H1 (cell line): ENCODE results near the gene GRAMD4. TPM values are rescaled to one million over a fixed set of nuclear protein-coding genes. Genes with fewer than 3 reads are reported as not detected.

ENCODE experiments used
- CHD2 ChIP-seq: IDR thresholded peaks from 2 replicates; pipeline ENCODE4 v1.6.1; 2012; ENCODE audit warnings: low read length, improper control_type of control experiment
- E2F6 ChIP-seq: IDR thresholded peaks from 2 replicates; pipeline ENCODE4 v1.6.1; 2012; ENCODE audit warnings: inconsistent platforms
- POLR2A ChIP-seq, 2 experiments: IDR thresholded peaks; 1 replicate in 1 of 2; 2 replicates in 1 of 2; pipeline ENCODE4 v1.6.1; 2011; ENCODE audit warnings: low read depth in 2 of 2, low read length in 2 of 2, mild to moderate bottlenecking in 2 of 2; ENCODE audit errors: control extremely low read depth in 1 of 2
- RAD21 ChIP-seq, 2 experiments: IDR thresholded peaks in 1 of 2; conservative IDR thresholded peaks in 1 of 2; 2 replicates each; pipeline ENCODE4 v1.6.1; 2011; ENCODE audit warnings: low read depth in 2 of 2, low read length in 2 of 2, improper control_type of control experiment in 1 of 2, inconsistent platforms in 1 of 2, mild to moderate bottlenecking in 1 of 2, moderate library complexity in 1 of 2
- SUZ12 ChIP-seq: fragments of 200-600 bp; sonication (generic); IDR thresholded peaks from 2 replicates; pipeline ENCODE4 v1.6.1; 2012; ENCODE audit warnings: mild to moderate bottlenecking, inconsistent platforms, low read length, moderate library complexity, mixed read lengths
- USF2 ChIP-seq: IDR thresholded peaks from 2 replicates; pipeline ENCODE4 v1.6.1; 2011; ENCODE audit warnings: low read length, improper control_type of control experiment
- YY1 ChIP-seq: IDR thresholded peaks from 2 replicates; pipeline ENCODE4 v1.6.1; 2011; ENCODE audit warnings: low read depth, mild to moderate bottlenecking, low read length
- polyA plus RNA-seq, 7 experiments: library from polyadenylated mRNA; depleted of rRNA in 3 of 7; stranded (reverse) in 5 of 7; unstranded in 2 of 7; fragments of >200 nt in 5 of 7; fragments of 200-250 nt in 2 of 7; gene quantifications; 1 replicate in 5 of 7; 2 replicates in 1 of 7; 4 replicates in 1 of 7; pipeline versions ENCODE4 v1.2.1 to v1.2.3, GENCODE V29; 2011 to 2013; ENCODE audit warnings: missing spikeins in 2 of 7, mixed read lengths in 2 of 7
- total RNA-seq: library from RNA; stranded (reverse); fragmentation: NEBNext Ultra II Directional; extraction: Animal tissue kit (Norgen Biotek cat#: 25700); gene quantifications from 2 replicates; pipeline ENCODE4 v1.2.1, GENCODE V29; 2021
- TF ChIP-seq, protein P1 (sequence below): fragments of 300-600 bp; sonication (generic); IDR thresholded peaks from 2 replicates; pipeline ENCODE4 v1.7.1; 2012; ENCODE audit warnings: low read length, moderate library complexity, mild to moderate bottlenecking, inconsistent platforms; ENCODE audit not compliant: insufficient replicate concordance

The GRAMD4 gene
- total and polyA plus RNA-seq, 2 of the 8 experiments (the other 6 are each of a cell fraction or from before 2014, with no cell fraction given) = 7.9 to 25.6 TPM

GRCh38 chr22:46652847-46653331, 32.7 kb downstream of the GRAMD4 start (continued):
- TF ChIP-seq, protein P1, sequence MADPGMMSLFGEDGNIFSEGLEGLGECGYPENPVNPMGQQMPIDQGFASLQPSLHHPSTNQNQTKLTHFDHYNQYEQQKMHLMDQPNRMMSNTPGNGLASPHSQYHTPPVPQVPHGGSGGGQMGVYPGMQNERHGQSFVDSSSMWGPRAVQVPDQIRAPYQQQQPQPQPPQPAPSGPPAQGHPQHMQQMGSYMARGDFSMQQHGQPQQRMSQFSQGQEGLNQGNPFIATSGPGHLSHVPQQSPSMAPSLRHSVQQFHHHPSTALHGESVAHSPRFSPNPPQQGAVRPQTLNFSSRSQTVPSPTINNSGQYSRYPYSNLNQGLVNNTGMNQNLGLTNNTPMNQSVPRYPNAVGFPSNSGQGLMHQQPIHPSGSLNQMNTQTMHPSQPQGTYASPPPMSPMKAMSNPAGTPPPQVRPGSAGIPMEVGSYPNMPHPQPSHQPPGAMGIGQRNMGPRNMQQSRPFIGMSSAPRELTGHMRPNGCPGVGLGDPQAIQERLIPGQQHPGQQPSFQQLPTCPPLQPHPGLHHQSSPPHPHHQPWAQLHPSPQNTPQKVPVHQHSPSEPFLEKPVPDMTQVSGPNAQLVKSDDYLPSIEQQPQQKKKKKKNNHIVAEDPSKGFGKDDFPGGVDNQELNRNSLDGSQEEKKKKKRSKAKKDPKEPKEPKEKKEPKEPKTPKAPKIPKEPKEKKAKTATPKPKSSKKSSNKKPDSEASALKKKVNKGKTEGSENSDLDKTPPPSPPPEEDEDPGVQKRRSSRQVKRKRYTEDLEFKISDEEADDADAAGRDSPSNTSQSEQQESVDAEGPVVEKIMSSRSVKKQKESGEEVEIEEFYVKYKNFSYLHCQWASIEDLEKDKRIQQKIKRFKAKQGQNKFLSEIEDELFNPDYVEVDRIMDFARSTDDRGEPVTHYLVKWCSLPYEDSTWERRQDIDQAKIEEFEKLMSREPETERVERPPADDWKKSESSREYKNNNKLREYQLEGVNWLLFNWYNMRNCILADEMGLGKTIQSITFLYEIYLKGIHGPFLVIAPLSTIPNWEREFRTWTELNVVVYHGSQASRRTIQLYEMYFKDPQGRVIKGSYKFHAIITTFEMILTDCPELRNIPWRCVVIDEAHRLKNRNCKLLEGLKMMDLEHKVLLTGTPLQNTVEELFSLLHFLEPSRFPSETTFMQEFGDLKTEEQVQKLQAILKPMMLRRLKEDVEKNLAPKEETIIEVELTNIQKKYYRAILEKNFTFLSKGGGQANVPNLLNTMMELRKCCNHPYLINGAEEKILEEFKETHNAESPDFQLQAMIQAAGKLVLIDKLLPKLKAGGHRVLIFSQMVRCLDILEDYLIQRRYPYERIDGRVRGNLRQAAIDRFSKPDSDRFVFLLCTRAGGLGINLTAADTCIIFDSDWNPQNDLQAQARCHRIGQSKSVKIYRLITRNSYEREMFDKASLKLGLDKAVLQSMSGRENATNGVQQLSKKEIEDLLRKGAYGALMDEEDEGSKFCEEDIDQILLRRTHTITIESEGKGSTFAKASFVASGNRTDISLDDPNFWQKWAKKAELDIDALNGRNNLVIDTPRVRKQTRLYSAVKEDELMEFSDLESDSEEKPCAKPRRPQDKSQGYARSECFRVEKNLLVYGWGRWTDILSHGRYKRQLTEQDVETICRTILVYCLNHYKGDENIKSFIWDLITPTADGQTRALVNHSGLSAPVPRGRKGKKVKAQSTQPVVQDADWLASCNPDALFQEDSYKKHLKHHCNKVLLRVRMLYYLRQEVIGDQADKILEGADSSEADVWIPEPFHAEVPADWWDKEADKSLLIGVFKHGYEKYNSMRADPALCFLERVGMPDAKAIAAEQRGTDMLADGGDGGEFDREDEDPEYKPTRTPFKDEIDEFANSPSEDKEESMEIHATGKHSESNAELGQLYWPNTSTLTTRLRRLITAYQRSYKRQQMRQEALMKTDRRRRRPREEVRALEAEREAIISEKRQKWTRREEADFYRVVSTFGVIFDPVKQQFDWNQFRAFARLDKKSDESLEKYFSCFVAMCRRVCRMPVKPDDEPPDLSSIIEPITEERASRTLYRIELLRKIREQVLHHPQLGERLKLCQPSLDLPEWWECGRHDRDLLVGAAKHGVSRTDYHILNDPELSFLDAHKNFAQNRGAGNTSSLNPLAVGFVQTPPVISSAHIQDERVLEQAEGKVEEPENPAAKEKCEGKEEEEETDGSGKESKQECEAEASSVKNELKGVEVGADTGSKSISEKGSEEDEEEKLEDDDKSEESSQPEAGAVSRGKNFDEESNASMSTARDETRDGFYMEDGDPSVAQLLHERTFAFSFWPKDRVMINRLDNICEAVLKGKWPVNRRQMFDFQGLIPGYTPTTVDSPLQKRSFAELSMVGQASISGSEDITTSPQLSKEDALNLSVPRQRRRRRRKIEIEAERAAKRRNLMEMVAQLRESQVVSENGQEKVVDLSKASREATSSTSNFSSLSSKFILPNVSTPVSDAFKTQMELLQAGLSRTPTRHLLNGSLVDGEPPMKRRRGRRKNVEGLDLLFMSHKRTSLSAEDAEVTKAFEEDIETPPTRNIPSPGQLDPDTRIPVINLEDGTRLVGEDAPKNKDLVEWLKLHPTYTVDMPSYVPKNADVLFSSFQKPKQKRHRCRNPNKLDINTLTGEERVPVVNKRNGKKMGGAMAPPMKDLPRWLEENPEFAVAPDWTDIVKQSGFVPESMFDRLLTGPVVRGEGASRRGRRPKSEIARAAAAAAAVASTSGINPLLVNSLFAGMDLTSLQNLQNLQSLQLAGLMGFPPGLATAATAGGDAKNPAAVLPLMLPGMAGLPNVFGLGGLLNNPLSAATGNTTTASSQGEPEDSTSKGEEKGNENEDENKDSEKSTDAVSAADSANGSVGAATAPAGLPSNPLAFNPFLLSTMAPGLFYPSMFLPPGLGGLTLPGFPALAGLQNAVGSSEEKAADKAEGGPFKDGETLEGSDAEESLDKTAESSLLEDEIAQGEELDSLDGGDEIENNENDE = no peak
- TF ChIP-seq CHD2 (no peak), USF2 (no peak), YY1 (no peak), SUZ12 (no peak), POLR2A (IDR thresholded peaks at IDR 0.05; ENCODE audit: control extremely low read depth in 1 of 2, low read depth in 2 of 2, low read length in 2 of 2) (no peak), E2F6 (no peak), RAD21 (IDR thresholded peaks at IDR 0.05 in 1 of 2, conservative IDR thresholded peaks at IDR 0.05 in 1 of 2; ENCODE audit: low read depth in 2 of 2, low read length in 2 of 2) (no peak)
